HEK293 (cell line): Measurements from ENCODE around the gene MAP1B.

Experiments used
- EGR2 ChIP-seq: fragments of 450-650 bp; formaldehyde crosslinking; IDR thresholded peaks from 2 replicates; pipeline ENCODE4 v1.5.1; 2016; ENCODE audit warnings: low read depth, missing biosample characterization, missing genetic modification characterization
- FEZF1 ChIP-seq: fragments of 450-650 bp; formaldehyde crosslinking; IDR thresholded peaks from 2 replicates; pipeline ENCODE4 v1.5.1; 2016; ENCODE audit warnings: missing biosample characterization, missing genetic modification characterization
- KLF16 ChIP-seq: fragments of 450-650 bp; formaldehyde crosslinking; IDR thresholded peaks from 2 replicates; pipeline ENCODE4 v1.5.1; 2017; ENCODE audit warnings: missing biosample characterization, missing genetic modification characterization
- OSR2 ChIP-seq: fragments of 450-650 bp; formaldehyde crosslinking; IDR thresholded peaks from 2 replicates; pipeline ENCODE4 v1.5.1; 2016; ENCODE audit warnings: missing biosample characterization, missing genetic modification characterization
- PRDM4 ChIP-seq: fragments of 450-650 bp; formaldehyde crosslinking; IDR thresholded peaks from 2 replicates; pipeline ENCODE4 v1.5.1; 2017; ENCODE audit warnings: missing biosample characterization, missing genetic modification characterization
- ZFHX2 ChIP-seq: fragments of 450-650 bp; formaldehyde crosslinking; conservative IDR thresholded peaks from 2 replicates; pipeline ENCODE4 v1.5.1; 2016; ENCODE audit warnings: missing biosample characterization, missing genetic modification characterization
- ZNF10 ChIP-seq: fragments of 450-650 bp; formaldehyde crosslinking; IDR thresholded peaks from 2 replicates; pipeline ENCODE4 v1.5.1; 2017; ENCODE audit warnings: missing biosample characterization, missing genetic modification characterization
- ZNF121 ChIP-seq: fragments of 450-650 bp; formaldehyde crosslinking; IDR thresholded peaks from 2 replicates; pipeline ENCODE4 v1.5.1; 2016; ENCODE audit warnings: missing biosample characterization, missing genetic modification characterization
- ZNF140 ChIP-seq: fragments of 450-650 bp; formaldehyde crosslinking; IDR thresholded peaks from 2 replicates; pipeline ENCODE4 v1.5.1; 2016; ENCODE audit warnings: missing biosample characterization, missing genetic modification characterization
- ZNF16 ChIP-seq: fragments of 450-650 bp; formaldehyde crosslinking; IDR thresholded peaks from 2 replicates; pipeline ENCODE4 v1.5.1; 2016; ENCODE audit warnings: low read depth, missing biosample characterization, missing genetic modification characterization
- ZNF335 ChIP-seq: fragments of 450-650 bp; formaldehyde crosslinking; conservative IDR thresholded peaks from 2 replicates; pipeline ENCODE4 v1.5.1; 2016; ENCODE audit warnings: missing biosample characterization, missing genetic modification characterization
- ZNF341 ChIP-seq: fragments of 450-650 bp; formaldehyde crosslinking; IDR thresholded peaks from 2 replicates; pipeline ENCODE4; 2016; ENCODE audit warnings: low read depth, missing biosample characterization, missing genetic modification characterization
- ZNF362 ChIP-seq: fragments of 450-650 bp; formaldehyde crosslinking; IDR thresholded peaks from 2 replicates; pipeline ENCODE4 v1.5.1; 2016; ENCODE audit warnings: missing biosample characterization, missing genetic modification characterization
- ZNF433 ChIP-seq: fragments of 450-650 bp; formaldehyde crosslinking; IDR thresholded peaks from 2 replicates; pipeline ENCODE4 v1.5.1; 2016; ENCODE audit warnings: missing biosample characterization, missing genetic modification characterization, low read depth
- ZNF513 ChIP-seq: fragments of 450-650 bp; IDR thresholded peaks from 2 replicates; pipeline ENCODE4 v1.5.1; 2018; ENCODE audit warnings: missing biosample characterization, missing genetic modification characterization
- ZNF624 ChIP-seq: fragments of 450-650 bp; formaldehyde crosslinking; IDR thresholded peaks from 2 replicates; pipeline ENCODE4 v1.5.1; 2017; ENCODE audit warnings: missing biosample characterization, missing genetic modification characterization
- ZNF639 ChIP-seq: fragments of 450-650 bp; formaldehyde crosslinking; IDR thresholded peaks from 2 replicates; pipeline ENCODE4 v1.5.1; 2016; ENCODE audit warnings: missing biosample characterization, missing genetic modification characterization
- ZNF660 ChIP-seq: fragments of 450-650 bp; IDR thresholded peaks from 2 replicates; pipeline ENCODE4 v1.5.1; 2018; ENCODE audit warnings: missing biosample characterization, mild to moderate bottlenecking, missing genetic modification characterization
- ZNF776 ChIP-seq: fragments of 450-650 bp; formaldehyde crosslinking; IDR thresholded peaks from 2 replicates; pipeline ENCODE4 v1.5.0; 2017; ENCODE audit warnings: missing biosample characterization, missing genetic modification characterization, borderline replicate concordance
- ZNF785 ChIP-seq: fragments of 450-650 bp; formaldehyde crosslinking; IDR thresholded peaks from 2 replicates; pipeline ENCODE4 v1.5.1; 2016; ENCODE audit warnings: missing biosample characterization, missing genetic modification characterization
- ZNF837 ChIP-seq: fragments of 450-650 bp; formaldehyde crosslinking; IDR thresholded peaks from 2 replicates; pipeline ENCODE4 v1.5.1; 2016; ENCODE audit warnings: missing biosample characterization, missing genetic modification characterization
- ZXDB ChIP-seq: fragments of 450-650 bp; formaldehyde crosslinking; IDR thresholded peaks from 2 replicates; pipeline ENCODE4 v1.5.1; 2016; ENCODE audit warnings: missing biosample characterization, missing genetic modification characterization
- TF ChIP-seq, protein P1 (sequence below): fragments of 450-650 bp; formaldehyde crosslinking; IDR thresholded peaks from 2 replicates; pipeline ENCODE4 v1.5.1; 2016; ENCODE audit warnings: missing biosample characterization, missing genetic modification characterization
- TF ChIP-seq, protein P2 (sequence below): fragments of 450-650 bp; formaldehyde crosslinking; IDR thresholded peaks from 2 replicates; pipeline ENCODE4 v1.5.1; 2017; ENCODE audit warnings: missing biosample characterization, missing genetic modification characterization
- TF ChIP-seq, protein P3 (sequence below): fragments of 450-650 bp; formaldehyde crosslinking; IDR thresholded peaks from 2 replicates; pipeline ENCODE4 v1.5.1; 2016; ENCODE audit warnings: missing biosample characterization, missing genetic modification characterization
- TF ChIP-seq, protein P4 (sequence below): fragments of 450-650 bp; formaldehyde crosslinking; IDR thresholded peaks from 2 replicates; pipeline ENCODE4; 2016; ENCODE audit warnings: missing biosample characterization, missing genetic modification characterization
- TF ChIP-seq, protein P5 (sequence below): fragments of 450-650 bp; formaldehyde crosslinking; IDR thresholded peaks from 2 replicates; pipeline ENCODE4 v1.5.1; 2017; ENCODE audit warnings: missing biosample characterization, missing genetic modification characterization

The MAP1B gene

DNA sequence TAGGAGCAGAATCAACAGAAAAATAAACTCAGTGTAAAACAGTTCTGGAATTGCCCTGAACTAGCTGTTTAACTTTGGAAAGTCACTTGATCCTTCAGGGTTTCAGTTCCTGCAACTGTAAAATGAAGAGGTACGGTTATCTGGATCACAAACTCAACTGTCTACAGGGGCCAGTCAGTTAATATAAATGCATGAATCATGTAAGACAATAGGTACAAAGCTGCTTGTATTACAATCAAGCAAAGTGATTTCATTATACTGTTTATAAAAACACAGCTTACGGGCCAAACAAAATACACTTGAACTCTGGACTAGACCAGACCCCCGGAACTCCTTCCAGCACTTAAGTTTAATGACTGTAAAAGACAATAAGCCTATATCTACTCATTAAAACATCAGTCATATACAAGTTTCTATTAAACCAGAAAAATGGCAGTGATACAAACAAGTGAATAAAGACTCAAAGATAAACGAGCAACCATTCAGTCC lies 139.7 kb downstream of the MAP1B start (continued):
- no peak for TF ChIP-seq ZNF140
- TF ChIP-seq ZXDB (tag by site-specific recombination): peak; percentile 96
- TF ChIP-seq PRDM4: peak; percentile 86
- TF ChIP-seq FEZF1 (tag by site-specific recombination): peak; percentile 96
- TF ChIP-seq, protein P1, sequence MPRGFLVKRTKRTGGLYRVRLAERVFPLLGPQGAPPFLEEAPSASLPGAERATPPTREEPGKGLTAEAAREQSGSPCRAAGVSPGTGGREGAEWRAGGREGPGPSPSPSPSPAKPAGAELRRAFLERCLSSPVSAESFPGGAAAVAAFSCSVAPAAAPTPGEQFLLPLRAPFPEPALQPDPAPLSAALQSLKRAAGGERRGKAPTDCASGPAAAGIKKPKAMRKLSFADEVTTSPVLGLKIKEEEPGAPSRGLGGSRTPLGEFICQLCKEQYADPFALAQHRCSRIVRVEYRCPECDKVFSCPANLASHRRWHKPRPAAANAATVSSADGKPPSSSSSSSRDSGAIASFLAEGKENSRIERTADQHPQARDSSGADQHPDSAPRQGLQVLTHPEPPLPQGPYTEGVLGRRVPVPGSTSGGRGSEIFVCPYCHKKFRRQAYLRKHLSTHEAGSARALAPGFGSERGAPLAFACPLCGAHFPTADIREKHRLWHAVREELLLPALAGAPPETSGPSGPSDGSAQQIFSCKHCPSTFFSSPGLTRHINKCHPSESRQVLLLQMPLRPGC (tag by site-specific recombination): peak; percentile 84
- TF ChIP-seq ZNF335 (tag by site-specific recombination): no peak
- no peak for TF ChIP-seq ZNF433 (tag by site-specific recombination)
- TF ChIP-seq ZNF362 (tag by site-specific recombination): no peak
- peak; percentile 50 for TF ChIP-seq ZNF660 (tag by site-specific recombination)
- no peak for TF ChIP-seq ZNF121
- TF ChIP-seq ZNF776: no peak
- TF ChIP-seq, protein P2, sequence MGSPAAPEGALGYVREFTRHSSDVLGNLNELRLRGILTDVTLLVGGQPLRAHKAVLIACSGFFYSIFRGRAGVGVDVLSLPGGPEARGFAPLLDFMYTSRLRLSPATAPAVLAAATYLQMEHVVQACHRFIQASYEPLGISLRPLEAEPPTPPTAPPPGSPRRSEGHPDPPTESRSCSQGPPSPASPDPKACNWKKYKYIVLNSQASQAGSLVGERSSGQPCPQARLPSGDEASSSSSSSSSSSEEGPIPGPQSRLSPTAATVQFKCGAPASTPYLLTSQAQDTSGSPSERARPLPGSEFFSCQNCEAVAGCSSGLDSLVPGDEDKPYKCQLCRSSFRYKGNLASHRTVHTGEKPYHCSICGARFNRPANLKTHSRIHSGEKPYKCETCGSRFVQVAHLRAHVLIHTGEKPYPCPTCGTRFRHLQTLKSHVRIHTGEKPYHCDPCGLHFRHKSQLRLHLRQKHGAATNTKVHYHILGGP (tag by site-specific recombination): peak; percentile 67; the same call in 1 of the 2 replicates
- TF ChIP-seq ZNF341 (tag by site-specific recombination): no peak
- no peak for TF ChIP-seq ZNF16
- peak; percentile 43; the same call in 1 of the 2 replicates for TF ChIP-seq ZNF10 (tag by site-specific recombination)
- TF ChIP-seq ZNF785 (tag by site-specific recombination): no peak
- TF ChIP-seq EGR2 (tag by site-specific recombination): no peak
- TF ChIP-seq OSR2: peak; percentile 97
- TF ChIP-seq, protein P3, sequence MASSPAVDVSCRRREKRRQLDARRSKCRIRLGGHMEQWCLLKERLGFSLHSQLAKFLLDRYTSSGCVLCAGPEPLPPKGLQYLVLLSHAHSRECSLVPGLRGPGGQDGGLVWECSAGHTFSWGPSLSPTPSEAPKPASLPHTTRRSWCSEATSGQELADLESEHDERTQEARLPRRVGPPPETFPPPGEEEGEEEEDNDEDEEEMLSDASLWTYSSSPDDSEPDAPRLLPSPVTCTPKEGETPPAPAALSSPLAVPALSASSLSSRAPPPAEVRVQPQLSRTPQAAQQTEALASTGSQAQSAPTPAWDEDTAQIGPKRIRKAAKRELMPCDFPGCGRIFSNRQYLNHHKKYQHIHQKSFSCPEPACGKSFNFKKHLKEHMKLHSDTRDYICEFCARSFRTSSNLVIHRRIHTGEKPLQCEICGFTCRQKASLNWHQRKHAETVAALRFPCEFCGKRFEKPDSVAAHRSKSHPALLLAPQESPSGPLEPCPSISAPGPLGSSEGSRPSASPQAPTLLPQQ (tag by site-specific recombination): peak; percentile 26; the same call in 1 of the 2 replicates
- TF ChIP-seq KLF16 (tag by site-specific recombination): no peak
- TF ChIP-seq ZNF837 (tag by site-specific recombination): no peak
- TF ChIP-seq ZNF513 (tag by site-specific recombination): peak; percentile 48; the same call in 1 of the 2 replicates
- no peak for TF ChIP-seq ZFHX2 (tag by site-specific recombination)
- TF ChIP-seq, protein P4, sequence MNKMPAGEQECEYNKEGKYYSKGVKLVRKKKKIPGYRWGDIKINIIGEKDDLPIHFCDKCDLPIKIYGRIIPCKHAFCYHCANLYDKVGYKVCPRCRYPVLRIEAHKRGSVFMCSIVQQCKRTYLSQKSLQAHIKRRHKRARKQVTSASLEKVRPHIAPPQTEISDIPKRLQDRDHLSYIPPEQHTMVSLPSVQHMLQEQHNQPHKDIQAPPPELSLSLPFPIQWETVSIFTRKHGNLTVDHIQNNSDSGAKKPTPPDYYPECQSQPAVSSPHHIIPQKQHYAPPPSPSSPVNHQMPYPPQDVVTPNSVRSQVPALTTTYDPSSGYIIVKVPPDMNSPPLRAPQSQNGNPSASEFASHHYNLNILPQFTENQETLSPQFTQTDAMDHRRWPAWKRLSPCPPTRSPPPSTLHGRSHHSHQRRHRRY: no peak
- TF ChIP-seq ZNF624 (tag by site-specific recombination): no peak
- TF ChIP-seq, protein P5, sequence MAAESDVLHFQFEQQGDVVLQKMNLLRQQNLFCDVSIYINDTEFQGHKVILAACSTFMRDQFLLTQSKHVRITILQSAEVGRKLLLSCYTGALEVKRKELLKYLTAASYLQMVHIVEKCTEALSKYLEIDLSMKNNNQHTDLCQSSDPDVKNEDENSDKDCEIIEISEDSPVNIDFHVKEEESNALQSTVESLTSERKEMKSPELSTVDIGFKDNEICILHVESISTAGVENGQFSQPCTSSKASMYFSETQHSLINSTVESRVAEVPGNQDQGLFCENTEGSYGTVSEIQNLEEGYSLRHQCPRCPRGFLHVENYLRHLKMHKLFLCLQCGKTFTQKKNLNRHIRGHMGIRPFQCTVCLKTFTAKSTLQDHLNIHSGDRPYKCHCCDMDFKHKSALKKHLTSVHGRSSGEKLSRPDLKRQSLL (tag by site-specific recombination): no peak
- TF ChIP-seq ZNF639 (tag by site-specific recombination): peak; percentile 88
